GM23338 (cell line): ENCODE measurements around the gene CBFA2T3. TPM values are rescaled to one million over a fixed set of nuclear protein-coding genes. Genes with fewer than 3 reads are reported as not detected.

Experiments
- ATAC-seq: fragments of 200-7000 bp; cut with Tn5 transposase; 3 replicates; pipeline ENCODE4 v1.9.1; 2020
- DNase-seq: peaks from one replicate; pipeline ENCODE4 v3.0.0-alpha.2; 2015; ENCODE audit warnings: low spot score
- H2AFZ ChIP-seq: fragments of 200-600 bp; sonication (generic); 2 replicates; pipeline ENCODE4 v1.8.0; 2016; ENCODE audit warnings: antibody characterized with exemption, mild to moderate bottlenecking, moderate library complexity
- H3F3A ChIP-seq: fragments of 200-600 bp; sonication (generic); replicated peaks from 2 replicates; pipeline ENCODE4 v1.8.0; 2017; ENCODE audit warnings: antibody characterized with exemption, mixed run types, low read depth
- H3K27ac ChIP-seq: fragments of 200-600 bp; sonication (generic); 2 replicates; pipeline ENCODE4 v1.6.1; 2016; ENCODE audit warnings: low read depth
- H3K27me3 ChIP-seq: fragments of 200-600 bp; sonication (generic); 2 replicates; pipeline ENCODE4 v1.8.0; 2016; ENCODE audit warnings: mild to moderate bottlenecking, mixed run types, moderate library complexity; ENCODE audit not compliant: insufficient read depth
- H3K36me3 ChIP-seq: fragments of 200-600 bp; sonication (generic); 2 replicates; pipeline ENCODE4 v1.8.0; 2016; ENCODE audit warnings: mild to moderate bottlenecking; ENCODE audit not compliant: insufficient read depth
- H3K4me1 ChIP-seq: fragments of 200-600 bp; sonication (generic); 2 replicates; pipeline ENCODE4 v1.8.0; 2016; ENCODE audit warnings: mild to moderate bottlenecking, moderate library complexity; ENCODE audit not compliant: insufficient read depth
- H3K4me2 ChIP-seq: fragments of 200-600 bp; sonication (generic); 2 replicates; pipeline ENCODE4 v1.7.1; 2017; ENCODE audit warnings: mixed run types
- H3K4me3 ChIP-seq: fragments of 200-600 bp; sonication (generic); 2 replicates; pipeline ENCODE4 v1.6.1; 2016; ENCODE audit warnings: mixed run types
- H3K79me2 ChIP-seq: fragments of 200-600 bp; sonication (generic); replicated peaks from 2 replicates; pipeline ENCODE4 v1.8.0; 2017; ENCODE audit warnings: mild to moderate bottlenecking; ENCODE audit not compliant: insufficient read depth
- H3K9me2 ChIP-seq: fragments of 200-600 bp; sonication (generic); 2 replicates; pipeline ENCODE4 v1.8.0; 2017; ENCODE audit not compliant: insufficient read depth
- H4K20me1 ChIP-seq: fragments of 200-600 bp; sonication (generic); replicated peaks from 2 replicates; pipeline ENCODE4 v1.8.0; 2017; ENCODE audit warnings: mild to moderate bottlenecking; ENCODE audit not compliant: insufficient read depth
- H3K27ac Mint-ChIP-seq: 2 replicates; pipeline ENCODE4 v1.8.0; 2020; ENCODE audit warnings: inconsistent platforms, mild to moderate bottlenecking, moderate library complexity, mixed read lengths
- H3K27me3 Mint-ChIP-seq: 3 replicates; pipeline ENCODE4 v1.8.0; 2022; ENCODE audit warnings: low read depth, mild to moderate bottlenecking, moderate library complexity, mixed read lengths, inconsistent platforms; ENCODE audit not compliant: insufficient read depth, poor library complexity
- H3K36me3 Mint-ChIP-seq: 3 replicates; pipeline ENCODE4 v1.8.0; 2021; ENCODE audit warnings: low read depth, mild to moderate bottlenecking, inconsistent platforms, moderate library complexity, mixed read lengths
- H3K4me1 Mint-ChIP-seq: 3 replicates; pipeline ENCODE4 v1.8.0; 2020; ENCODE audit warnings: mild to moderate bottlenecking, inconsistent platforms, mixed read lengths
- H3K4me3 Mint-ChIP-seq: 3 replicates; pipeline ENCODE4 v1.8.0; 2021; ENCODE audit warnings: moderate library complexity, mild to moderate bottlenecking, inconsistent platforms, mixed read lengths
- H3K9me3 Mint-ChIP-seq: 3 replicates; pipeline ENCODE4 v1.8.0; 2020; ENCODE audit warnings: moderate library complexity, mild to moderate bottlenecking, inconsistent platforms, mixed read lengths
- ETS1 ChIP-seq: IDR thresholded peaks from 2 replicates; pipeline ENCODE4 v1.6.1; 2016; ENCODE audit warnings: antibody characterized with exemption
- EZH2 ChIP-seq: fragments of 200-600 bp; sonication (generic); IDR thresholded peaks from one replicate; pipeline ENCODE4 v1.8.0; 2017; ENCODE audit warnings: antibody characterized with exemption, mild to moderate bottlenecking, low read depth; ENCODE audit not compliant: unreplicated experiment
- EZH2phosphoT487 ChIP-seq: fragments of 200-600 bp; sonication (generic); IDR thresholded peaks from one replicate; pipeline ENCODE4 v1.8.1; 2018; ENCODE audit warnings: antibody characterized with exemption; ENCODE audit not compliant: unreplicated experiment
- NANOG ChIP-seq: IDR thresholded peaks from 2 replicates; pipeline ENCODE4 v1.6.1; 2016; ENCODE audit warnings: antibody characterized with exemption, borderline replicate concordance
- POLR2AphosphoS5 ChIP-seq: IDR thresholded peaks from 2 replicates; pipeline ENCODE4 v1.6.1; 2016; ENCODE audit warnings: antibody characterized with exemption, low read depth
- REST ChIP-seq: IDR thresholded peaks from one replicate; pipeline ENCODE4 v1.6.1; 2018; ENCODE audit warnings: antibody characterized with exemption; ENCODE audit not compliant: unreplicated experiment
- STAT1 ChIP-seq: IDR thresholded peaks from one replicate; pipeline ENCODE4 v1.6.1; 2016; ENCODE audit warnings: antibody characterized with exemption; ENCODE audit not compliant: unreplicated experiment
- ZNF331 ChIP-seq: fragments of 250-450 bp; sonication (Bioruptor Pico); IDR thresholded peaks from 2 replicates; pipeline ENCODE4 v1.5.0; 2020; ENCODE audit warnings: low read depth, mild to moderate bottlenecking, moderate library complexity
- ZNF462 ChIP-seq: fragments of 250-450 bp; sonication (Bioruptor Pico); IDR thresholded peaks from 2 replicates; pipeline ENCODE4 v1.5.0; 2020; ENCODE audit warnings: mild to moderate bottlenecking, moderate library complexity
- polyA plus RNA-seq: library from polyadenylated mRNA; unstranded; fragments of >200 nt; fragmentation: Nextera tagmentation; extraction: Ambion mirVana; gene quantifications from 2 replicates; pipeline ENCODE4 v1.2.1, GENCODE V29; 2016
- total RNA-seq: library from RNA; depleted of rRNA; stranded (reverse); fragments of >200 nt; shearing (Covaris generic); gene quantifications from 2 replicates; pipeline ENCODE4 v1.2.3, GENCODE V29; 2014
- TF ChIP-seq, protein P1 (sequence below), 2 experiments: fragments of 200-600 bp in 1 of 2; sonication (generic) in 1 of 2; conservative IDR thresholded peaks; 2 replicates each; pipeline versions ENCODE4 v1.5.1 to v1.6.1; 2016 to 2017; ENCODE audit warnings: antibody characterized with exemption in 2 of 2, low read depth in 2 of 2, mild to moderate bottlenecking in 2 of 2, moderate library complexity in 1 of 2

Gene CBFA2T3
- total and polyA plus RNA-seq, 2 experiments from 2014 or later = 0.87 to 1.5 TPM

DNA sequence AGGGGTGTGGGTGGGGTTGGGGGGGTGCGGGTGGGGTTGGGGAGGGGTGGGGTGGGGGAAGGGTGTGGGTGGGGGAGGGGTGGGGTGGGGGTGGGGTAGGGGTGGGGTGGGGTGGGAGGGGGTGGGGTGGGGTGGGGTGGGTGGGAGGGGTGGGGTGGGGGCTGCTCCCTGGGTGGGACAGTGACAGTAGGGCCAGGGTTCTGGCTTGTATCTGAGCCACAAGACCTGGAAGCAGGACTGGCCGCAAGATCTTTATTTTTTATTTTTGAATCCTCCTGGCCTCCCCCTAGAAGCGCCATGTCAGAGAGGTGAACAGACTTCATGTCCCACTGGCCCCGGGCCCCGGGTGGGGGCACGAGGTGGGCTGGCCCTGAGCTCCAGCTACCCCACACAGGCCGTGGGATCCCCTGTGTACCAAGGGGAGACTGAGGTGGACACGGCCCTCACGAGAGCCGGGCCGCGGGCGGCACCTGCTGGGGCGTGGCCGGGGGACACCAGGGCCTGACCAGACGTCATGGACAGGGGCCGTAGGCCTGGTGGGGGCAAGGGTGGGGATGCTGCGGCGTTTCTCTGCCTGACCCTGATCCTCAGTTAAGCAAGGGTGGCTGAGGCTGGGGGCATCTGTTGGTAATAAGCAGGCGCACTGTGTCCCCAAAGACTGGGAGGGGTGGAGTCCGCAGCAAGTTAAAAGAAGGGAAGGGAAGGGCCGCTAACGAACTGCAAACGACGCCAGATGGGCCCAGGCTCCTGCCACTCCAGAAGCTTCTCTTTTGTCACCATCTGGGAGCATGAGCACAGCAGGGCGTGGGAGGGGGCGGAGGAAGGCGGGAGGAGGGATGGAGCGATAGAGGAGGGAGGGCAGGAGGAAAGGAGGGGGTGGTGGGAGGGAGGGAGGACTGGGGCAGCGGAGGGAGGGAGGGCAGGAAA is 88.3 kb downstream of the CBFA2T3 start:
- H3K27ac Mint-ChIP-seq = no peak overlapping the region
- H3K27me3 ChIP-seq = no peaks in the 10 kb centered on the region
- DNase-seq (no peak), ATAC-seq (no peak)
- H3K4me1 ChIP-seq = no peaks in the 10 kb centered on the region
- peaks cover 3% of the 10 kb centered on the region; the same call in 1 of the 3 replicates for H3K36me3 Mint-ChIP-seq
- H4K20me1 ChIP-seq = no peaks in the 10 kb centered on the region
- no peak overlapping the region for H2AFZ ChIP-seq
- no peak overlapping the region for H3K4me3 Mint-ChIP-seq
- H3K27ac ChIP-seq = no peak overlapping the region
- peaks cover 2% of the 10 kb centered on the region; the same call in 1 of the 3 replicates for H3K4me1 Mint-ChIP-seq
- H3F3A ChIP-seq = no peaks in the 10 kb centered on the region
- no peak overlapping the region for H3K4me2 ChIP-seq
- H3K27me3 Mint-ChIP-seq = peaks cover 20% of the 10 kb centered on the region
- H3K9me2 ChIP-seq = no peaks in the 10 kb centered on the region
- H3K36me3 ChIP-seq = no peaks in the 10 kb centered on the region
- H3K4me3 ChIP-seq = no peak overlapping the region
- no peak for TF ChIP-seq ZNF462 (CRISPR knock-in tag)
- TF ChIP-seq POLR2AphosphoS5 = no peak
- TF ChIP-seq STAT1 = no peak
- TF ChIP-seq EZH2phosphoT487 = no peak
- TF ChIP-seq, protein P1, sequence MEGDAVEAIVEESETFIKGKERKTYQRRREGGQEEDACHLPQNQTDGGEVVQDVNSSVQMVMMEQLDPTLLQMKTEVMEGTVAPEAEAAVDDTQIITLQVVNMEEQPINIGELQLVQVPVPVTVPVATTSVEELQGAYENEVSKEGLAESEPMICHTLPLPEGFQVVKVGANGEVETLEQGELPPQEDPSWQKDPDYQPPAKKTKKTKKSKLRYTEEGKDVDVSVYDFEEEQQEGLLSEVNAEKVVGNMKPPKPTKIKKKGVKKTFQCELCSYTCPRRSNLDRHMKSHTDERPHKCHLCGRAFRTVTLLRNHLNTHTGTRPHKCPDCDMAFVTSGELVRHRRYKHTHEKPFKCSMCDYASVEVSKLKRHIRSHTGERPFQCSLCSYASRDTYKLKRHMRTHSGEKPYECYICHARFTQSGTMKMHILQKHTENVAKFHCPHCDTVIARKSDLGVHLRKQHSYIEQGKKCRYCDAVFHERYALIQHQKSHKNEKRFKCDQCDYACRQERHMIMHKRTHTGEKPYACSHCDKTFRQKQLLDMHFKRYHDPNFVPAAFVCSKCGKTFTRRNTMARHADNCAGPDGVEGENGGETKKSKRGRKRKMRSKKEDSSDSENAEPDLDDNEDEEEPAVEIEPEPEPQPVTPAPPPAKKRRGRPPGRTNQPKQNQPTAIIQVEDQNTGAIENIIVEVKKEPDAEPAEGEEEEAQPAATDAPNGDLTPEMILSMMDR (conservative IDR thresholded peaks at IDR 0.05; ENCODE audit: low read depth in 2 of 2) = no peak
- TF ChIP-seq ETS1 = no peak
- TF ChIP-seq EZH2 = no peak
- TF ChIP-seq NANOG = no peak
- no peak for TF ChIP-seq REST
- no peak for TF ChIP-seq ZNF331 (CRISPR knock-in tag)
- peaks cover 8% of the 10 kb centered on the region for H3K9me3 Mint-ChIP-seq
- H3K79me2 ChIP-seq = no peaks in the 10 kb centered on the region
